IPS-18c (cell line): ENCODE measurements around the gene OPTC.

ENCODE experiments used
- H3K4me3 ChIP-seq: 2 replicates; pipeline ENCODE4 v1.7.0; 2013; ENCODE audit warnings: low read depth, mild to moderate bottlenecking, low read length, moderate library complexity; ENCODE audit not compliant: insufficient read depth
- H3K9me3 ChIP-seq: one replicate; pipeline ENCODE4 v1.6.1; 2013; ENCODE audit warnings: mild to moderate bottlenecking, low read length, moderate library complexity; ENCODE audit not compliant: control insufficient read depth, insufficient read depth

OPTC gene

GRCh38 chr1:203478986-203479385 is 15.0 kb upstream of the OPTC start:
- peaks cover 2% of the 10 kb centered on the region for H3K9me3 ChIP-seq
- no peak overlapping the region for H3K4me3 ChIP-seq

GRCh38 chr1:203479646-203480045 is 14.3 kb upstream of the OPTC start:
- Histone ChIP-seq H3K4me3 (no peak overlapping the region), H3K9me3 (peaks cover 2% of the 10 kb centered on the region)

GRCh38 chr1:203480084-203480483 is 13.9 kb upstream of the OPTC start:
- Histone ChIP-seq H3K4me3 (no peak overlapping the region), H3K9me3 (peaks cover 2% of the 10 kb centered on the region)

- H3K9me3 ChIP-seq, result peaks cover 2% of the 10 kb centered on the region
- no peak overlapping the region for H3K4me3 ChIP-seq
Observed at GRCh38 chr1:203480525-203481084, 13.3 kb upstream of the OPTC start.

- Histone ChIP-seq H3K4me3 (no peak overlapping the region), H3K9me3 (peaks cover 2% of the 10 kb centered on the region)
Observed at GRCh38 chr1:203481196-203481595, 12.8 kb upstream of the OPTC start.

GRCh38 chr1:203486618-203487370 is 7.2 kb upstream of the OPTC start:
- H3K4me3 ChIP-seq, result peak overlapping the region; percentile 61; the same call in 1 of the 2 replicates

GRCh38 chr1:203488539-203488938 is 5.4 kb upstream of the OPTC start:
- Histone ChIP-seq H3K4me3 (no peak overlapping the region), H3K9me3 (no peaks in the 10 kb centered on the region)

More at GRCh38 chr1:203486618-203487370, 7.2 kb upstream of the OPTC start:
- H3K9me3 ChIP-seq, result no peaks in the 10 kb centered on the region

GRCh38 chr1:203490607-203491006 is 3.3 kb upstream of the OPTC start:
- Histone ChIP-seq H3K4me3 (no peak overlapping the region), H3K9me3 (no peaks in the 10 kb centered on the region)

- no peaks in the 10 kb centered on the region for H3K9me3 ChIP-seq
- no peak overlapping the region for H3K4me3 ChIP-seq
Observed at GRCh38 chr1:203491664-203492063, 2.3 kb upstream of the OPTC start.

GRCh38 chr1:203492082-203492747 is 1.7 kb upstream of the OPTC start:
- H3K4me3 ChIP-seq, result no peak overlapping the region

GRCh38 chr1:203492748-203493130 is 1.2 kb upstream of the OPTC start:
- Histone ChIP-seq H3K9me3 (no peaks in the 10 kb centered on the region), H3K4me3 (no peak overlapping the region)

More at GRCh38 chr1:203492082-203492747, 1.7 kb upstream of the OPTC start:
- no peaks in the 10 kb centered on the region for H3K9me3 ChIP-seq

GRCh38 chr1:203495845-203496244 is 1.9 kb downstream of the OPTC start:
- no peaks in the 10 kb centered on the region for H3K9me3 ChIP-seq
- H3K4me3 ChIP-seq, result no peak overlapping the region

GRCh38 chr1:203497269-203497777 is 3.4 kb downstream of the OPTC start:
- Histone ChIP-seq H3K4me3 (no peak overlapping the region), H3K9me3 (no peaks in the 10 kb centered on the region)

- no peaks in the 10 kb centered on the region for H3K9me3 ChIP-seq
- no peak overlapping the region for H3K4me3 ChIP-seq
Observed at GRCh38 chr1:203499643-203500278, 5.8 kb downstream of the OPTC start.

GRCh38 chr1:203500279-203500678 is 6.3 kb downstream of the OPTC start:
- H3K4me3 ChIP-seq, result no peak overlapping the region
- no peaks in the 10 kb centered on the region for H3K9me3 ChIP-seq

GRCh38 chr1:203503836-203504235 is 9.9 kb downstream of the OPTC start:
- Histone ChIP-seq H3K4me3 (no peak overlapping the region), H3K9me3 (no peaks in the 10 kb centered on the region)

- Histone ChIP-seq H3K9me3 (no peaks in the 10 kb centered on the region), H3K4me3 (no peak overlapping the region)
Observed at GRCh38 chr1:203504400-203505250, 10.7 kb downstream of the OPTC start.
